Breast epithelium (tissue), 4 donors: ENCODE measurements around the gene MARCKSL1. TPM values are rescaled to one million over a fixed set of nuclear protein-coding genes. Genes with fewer than 3 reads are reported as not detected.
"Not testable (repeated sequence)": the region's sequence is repeated elsewhere in the genome, so short reads cannot be mapped to it uniquely, and the experiment has no call there.

Experiments
- DNase-seq, 2 donors: peaks; one replicate each; pipeline ENCODE4 v3.0.0-alpha.2; 2019; ENCODE audit warnings: low spot score in 2 of 2
- H3K27ac ChIP-seq, 2 donors: fragments of 200-600 bp; sonication (generic) in 1 of 2; one replicate each; pipeline ENCODE4 v1.5.1; 2016 to 2019; ENCODE audit warnings: mild to moderate bottlenecking in 1 of 2
- H3K27me3 ChIP-seq, 2 donors: fragments of 200-600 bp; sonication (generic) in 1 of 2; one replicate each; pipeline versions ENCODE4 v1.5.1 to v1.6.0; 2017 to 2019; ENCODE audit warnings: control low read depth in 1 of 2, mild to moderate bottlenecking in 1 of 2
- H3K36me3 ChIP-seq: fragments of 200-600 bp; one replicate; pipeline ENCODE4 v1.5.1; 2019
- H3K4me1 ChIP-seq, 2 donors: fragments of 200-600 bp; sonication (generic); one replicate each; pipeline ENCODE4 v1.5.1; 2016 to 2019; ENCODE audit warnings: control low read depth in 1 of 2
- H3K4me3 ChIP-seq, 3 donors: fragments of 200-600 bp; sonication (generic); 1 replicate in 2 of 3; 2 replicates in 1 of 3; pipeline ENCODE4 v1.5.1; 2016 to 2019; ENCODE audit warnings: mild to moderate bottlenecking in 3 of 3, moderate library complexity in 2 of 3
- H3K9me3 ChIP-seq, 2 donors: fragments of 200-600 bp; sonication (generic) in 1 of 2; one replicate each; pipeline ENCODE4 v1.5.1; 2016 to 2019; ENCODE audit warnings: control low read depth in 1 of 2
- POLR2A ChIP-seq: fragments of 450-650 bp; IDR thresholded peaks from one replicate; pipeline ENCODE4 v1.6.1; 2016; ENCODE audit warnings: antibody characterized with exemption, mild to moderate bottlenecking, moderate library complexity
- POLR2AphosphoS5 ChIP-seq, 3 donors: sonication (generic); formaldehyde crosslinking; IDR thresholded peaks; one replicate each; pipeline ENCODE4 v1.6.1; 2017; ENCODE audit warnings: antibody characterized with exemption in 3 of 3
- intact Hi-C: fragments of 100-400 bp; cut with DNase I; formaldehyde crosslinking; loops from one replicate; pipeline ENCODE4 v1.15.1; 2023; ENCODE audit warnings: low total_unique reads
- total RNA-seq, 3 donors: library from RNA; depleted of rRNA; stranded (reverse); fragments of >200 nt; gene quantifications; one replicate each; pipeline ENCODE4 v1.1.0, GENCODE V29; 2016
- TF ChIP-seq, protein P1 (sequence below), 3 donors: fragments of 450-650 bp; IDR thresholded peaks; one replicate each; pipeline ENCODE4 v1.5.1; 2016 to 2017; ENCODE audit warnings: antibody characterized with exemption in 3 of 3, mild to moderate bottlenecking in 3 of 3, moderate library complexity in 3 of 3

MARCKSL1 gene
- total RNA-seq, 3 donors from 2014 or later = 33.4 to 82.8 (median 47.9) TPM

DNA sequence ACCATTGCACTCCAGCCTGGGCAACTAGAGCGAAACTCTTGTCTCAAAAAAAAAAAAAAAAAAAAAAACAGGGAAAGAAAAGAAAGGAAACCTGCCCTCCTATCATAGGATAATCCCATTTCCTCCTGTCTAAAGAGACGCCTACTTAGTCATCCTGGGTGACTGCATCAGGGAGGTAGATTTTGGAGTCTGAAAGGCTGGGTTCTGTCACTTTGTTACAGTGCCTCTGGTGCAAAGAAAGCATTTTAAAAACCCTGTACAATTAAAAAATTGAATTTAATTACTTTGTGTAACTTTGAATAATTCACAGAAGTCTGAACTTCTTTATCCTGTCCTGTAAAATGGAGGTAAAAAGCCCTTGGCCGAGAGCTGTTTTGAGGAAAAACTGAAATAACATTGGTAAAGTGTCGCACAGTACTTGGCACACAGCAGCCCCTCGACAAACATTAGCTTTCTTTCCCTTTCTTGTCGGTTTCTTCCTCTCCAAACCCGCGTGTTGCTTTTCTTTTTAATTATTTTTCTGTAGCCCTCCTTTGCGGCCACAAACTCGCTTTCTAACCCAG, 44.8 kb downstream of the MARCKSL1 start:
- Histone ChIP-seq H3K27ac (peak overlapping the region; percentile 89), H3K9me3 (no peaks in the 10 kb centered on the region), H3K36me3 (no peaks in the 10 kb centered on the region), H3K4me3 (peak overlapping the region; percentile 62 to 92 (median 81)), H3K27me3 (no peaks in the 10 kb centered on the region), H3K4me1 (no peaks in the 10 kb centered on the region)
- TF ChIP-seq, protein P1, sequence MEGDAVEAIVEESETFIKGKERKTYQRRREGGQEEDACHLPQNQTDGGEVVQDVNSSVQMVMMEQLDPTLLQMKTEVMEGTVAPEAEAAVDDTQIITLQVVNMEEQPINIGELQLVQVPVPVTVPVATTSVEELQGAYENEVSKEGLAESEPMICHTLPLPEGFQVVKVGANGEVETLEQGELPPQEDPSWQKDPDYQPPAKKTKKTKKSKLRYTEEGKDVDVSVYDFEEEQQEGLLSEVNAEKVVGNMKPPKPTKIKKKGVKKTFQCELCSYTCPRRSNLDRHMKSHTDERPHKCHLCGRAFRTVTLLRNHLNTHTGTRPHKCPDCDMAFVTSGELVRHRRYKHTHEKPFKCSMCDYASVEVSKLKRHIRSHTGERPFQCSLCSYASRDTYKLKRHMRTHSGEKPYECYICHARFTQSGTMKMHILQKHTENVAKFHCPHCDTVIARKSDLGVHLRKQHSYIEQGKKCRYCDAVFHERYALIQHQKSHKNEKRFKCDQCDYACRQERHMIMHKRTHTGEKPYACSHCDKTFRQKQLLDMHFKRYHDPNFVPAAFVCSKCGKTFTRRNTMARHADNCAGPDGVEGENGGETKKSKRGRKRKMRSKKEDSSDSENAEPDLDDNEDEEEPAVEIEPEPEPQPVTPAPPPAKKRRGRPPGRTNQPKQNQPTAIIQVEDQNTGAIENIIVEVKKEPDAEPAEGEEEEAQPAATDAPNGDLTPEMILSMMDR (IDR thresholded peaks at IDR 0.05) = no peak
- TF ChIP-seq POLR2A = no peak
- TF ChIP-seq POLR2AphosphoS5 (IDR thresholded peaks at IDR 0.05) = no peak
- no peak for DNase-seq
- intact Hi-C loops = no loop called here

DNA sequence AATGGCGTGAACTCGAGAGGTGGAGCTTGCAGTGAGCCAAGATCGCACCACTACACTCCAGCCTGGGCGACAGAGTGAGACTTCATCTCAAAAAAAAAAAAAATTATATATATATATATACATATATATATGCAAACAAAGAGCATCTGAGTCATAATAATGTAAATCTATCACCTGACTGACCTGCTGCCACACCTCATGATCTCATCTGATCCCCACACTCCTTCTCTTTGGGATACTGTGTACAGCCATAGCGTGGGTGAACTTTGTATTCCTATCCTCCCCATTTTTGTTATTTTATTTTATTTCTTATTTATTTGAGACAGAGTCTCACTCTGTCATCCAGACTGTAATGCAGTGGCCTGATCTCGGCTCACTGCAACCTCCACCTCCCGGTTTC, 46.8 kb downstream of the MARCKSL1 start:
- no peak for DNase-seq
- Histone ChIP-seq H3K4me3 (no peak overlapping the region), H3K36me3 (no peaks in the 10 kb centered on the region), H3K27me3 (no peaks in the 10 kb centered on the region), H3K4me1 (no peaks in the 10 kb centered on the region), H3K27ac (no peak overlapping the region), H3K9me3 (no peaks in the 10 kb centered on the region)
- no peak for TF ChIP-seq POLR2AphosphoS5 (IDR thresholded peaks at IDR 0.05)
- TF ChIP-seq POLR2A = no peak
- TF ChIP-seq, protein P1 (IDR thresholded peaks at IDR 0.05) = no peak
- intact Hi-C loops = no loop called here

DNA sequence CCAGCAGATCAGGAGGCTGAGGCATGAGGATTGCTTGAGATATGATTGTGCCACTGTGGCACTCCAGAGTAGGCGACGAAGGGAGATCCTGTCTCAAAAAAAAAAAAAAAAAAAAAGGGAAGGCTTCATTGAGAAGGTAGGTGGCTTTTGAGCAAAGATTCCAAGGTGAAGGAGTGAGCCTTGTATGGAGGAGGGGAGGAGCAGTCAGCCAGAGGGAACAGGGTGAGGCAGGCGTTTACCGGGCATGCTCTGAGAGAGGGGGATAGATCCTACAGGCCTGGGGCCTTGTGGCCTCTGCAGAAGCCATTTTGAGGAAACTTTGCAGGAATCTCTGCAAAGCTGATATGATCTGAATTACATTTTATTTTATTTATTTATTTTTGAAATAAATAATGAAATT, 49.3 kb downstream of the MARCKSL1 start:
- DNase-seq = no peak
- Histone ChIP-seq H3K27me3 (no peaks in the 10 kb centered on the region), H3K4me1 (no peaks in the 10 kb centered on the region), H3K27ac (no peak overlapping the region), H3K9me3 (no peaks in the 10 kb centered on the region), H3K36me3 (no peaks in the 10 kb centered on the region), H3K4me3 (no peak overlapping the region)
- TF ChIP-seq, protein P1 (IDR thresholded peaks at IDR 0.05) = no peak
- TF ChIP-seq POLR2A (no peak), POLR2AphosphoS5 (IDR thresholded peaks at IDR 0.05) (no peak)
- intact Hi-C loops = no loop called here

DNA sequence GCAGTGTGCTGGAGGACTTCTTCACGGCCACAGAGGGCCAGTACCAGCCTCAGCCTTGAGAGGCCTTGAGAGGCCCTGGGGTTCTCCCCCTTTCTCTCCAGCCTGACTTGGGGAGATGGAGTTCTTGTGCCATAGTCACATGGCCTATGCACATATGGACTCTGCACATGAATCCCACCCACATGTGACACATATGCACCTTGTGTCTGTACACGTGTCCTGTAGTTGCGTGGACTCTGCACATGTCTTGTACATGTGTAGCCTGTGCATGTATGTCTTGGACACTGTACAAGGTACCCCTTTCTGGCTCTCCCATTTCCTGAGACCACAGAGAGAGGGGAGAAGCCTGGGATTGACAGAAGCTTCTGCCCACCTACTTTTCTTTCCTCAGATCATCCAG, 50.4 kb downstream of the MARCKSL1 start:
- Histone ChIP-seq H3K27ac (no peak overlapping the region), H3K9me3 (no peaks in the 10 kb centered on the region), H3K36me3 (no peaks in the 10 kb centered on the region), H3K4me3 (no peak overlapping the region), H3K27me3 (no peaks in the 10 kb centered on the region), H3K4me1 (no peaks in the 10 kb centered on the region)
- DNase-seq = no peak
- intact Hi-C loops = no loop called here
- TF ChIP-seq POLR2A = no peak
- no peak for TF ChIP-seq POLR2AphosphoS5 (IDR thresholded peaks at IDR 0.05)
- TF ChIP-seq, protein P1 (IDR thresholded peaks at IDR 0.05) = no peak

DNA sequence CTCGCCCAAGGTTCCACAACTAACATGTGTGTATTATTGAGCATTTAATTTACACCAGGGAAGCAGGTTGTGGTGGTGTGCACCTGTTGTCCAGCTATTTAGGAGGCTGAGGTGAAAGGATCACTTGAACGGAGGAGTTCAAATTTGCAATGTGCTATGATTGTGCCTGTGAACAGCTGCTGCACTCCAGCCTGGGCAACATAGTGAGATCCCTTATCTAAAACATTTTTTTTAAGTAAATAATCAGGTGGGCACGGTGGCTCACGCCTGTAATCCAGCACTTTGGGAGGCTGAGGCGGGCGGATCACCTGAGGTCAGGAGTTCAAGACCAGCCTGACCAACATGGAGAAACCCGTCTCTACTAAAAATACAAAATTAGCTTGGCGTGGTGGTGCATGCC, 51.3 kb downstream of the MARCKSL1 start:
- H3K9me3 ChIP-seq, H3K27me3 ChIP-seq, H3K4me3 ChIP-seq, intact Hi-C loops, DNase-seq, H3K27ac ChIP-seq, H3K4me1 ChIP-seq, H3K36me3 ChIP-seq: not testable (repeated sequence)

Other genes starting within 250 kb of the MARCKSL1 start
- 10 to 100 TPM; 35.5 to 53.1 (median 40.6) TPM for gene KPNA6, start 228.2 kb downstream of the MARCKSL1 start, total RNA-seq
- 10 to 100 TPM; 38.7 to 51.8 (median 45.8) TPM for gene TXLNA, start 156.6 kb downstream of the MARCKSL1 start, total RNA-seq
- gene CCDC28B, start 135.6 kb downstream of the MARCKSL1 start, total RNA-seq = 1 to 10 TPM; 1.4 to 5.2 (median 4.1) TPM
- gene IQCC, start 130.6 kb downstream of the MARCKSL1 start, total RNA-seq = 1 to 10 TPM; 1.8 to 3.5 (median 2.3) TPM
- gene DCDC2B, start 127.1 kb downstream of the MARCKSL1 start, total RNA-seq = under 1 TPM in 1 of 3 donors, not detected in 2; 0.33 TPM
- 10 to 100 TPM in 2 of 3 donors, 1 to 10 TPM in 1; 5.8 to 20.6 (median 13.4) TPM for gene TMEM234, start 113.9 kb downstream of the MARCKSL1 start, total RNA-seq
- 100 to 1,000 TPM; 177 to 222 (median 190) TPM for gene EIF3I, start 113.8 kb downstream of the MARCKSL1 start, total RNA-seq
- gene FAM167B, start 89.0 kb downstream of the MARCKSL1 start, total RNA-seq = 1 to 10 TPM in 2 of 3 donors, under 1 TPM in 1; 0.64 to 6.9 (median 1.2) TPM
- gene LCK, start 85.0 kb downstream of the MARCKSL1 start, total RNA-seq = 1 to 10 TPM; 2.4 to 4.1 (median 2.9) TPM
- 10 to 100 TPM; 31.8 to 87.5 (median 87.4) TPM for gene HDAC1, start 44.1 kb downstream of the MARCKSL1 start, total RNA-seq
- gene FAM229A, start 26.3 kb upstream of the MARCKSL1 start, total RNA-seq = 10 to 100 TPM in 2 of 3 donors, 1 to 10 TPM in 1; 8.8 to 15.8 (median 10.2) TPM
- gene TSSK3, start 26.3 kb upstream of the MARCKSL1 start, total RNA-seq = 1 to 10 TPM; 1.4 to 3.9 (median 3.4) TPM
- gene BSDC1, start 58.2 kb upstream of the MARCKSL1 start, total RNA-seq = 100 to 1,000 TPM in 1 of 3 donors, 10 to 100 TPM in 2; 86.9 to 123 (median 95.1) TPM
- under 1 TPM; under 0.01 to 0.15 (median under 0.01) TPM for gene ZBTB8B, start 128.8 kb upstream of the MARCKSL1 start, total RNA-seq
- 1 to 10 TPM; 6.6 to 10.0 (median 9.6) TPM for gene ZBTB8A, start 203.2 kb upstream of the MARCKSL1 start, total RNA-seq